ENCODE measurements around the gene DCX. TPM values are rescaled to one million over a fixed set of nuclear protein-coding genes. Genes with fewer than 3 reads are reported as not detected.

The DCX gene
- total RNA-seq, 1 experiment from 2014 or later: 0.13 TPM

GRCh38 chrX:111322231-111322855 is 89.6 kb downstream of the DCX start:
- no TSS peak for BruUV-seq (replicated peaks)
- CTCF ChIA-PET: no interaction called here

DNA sequence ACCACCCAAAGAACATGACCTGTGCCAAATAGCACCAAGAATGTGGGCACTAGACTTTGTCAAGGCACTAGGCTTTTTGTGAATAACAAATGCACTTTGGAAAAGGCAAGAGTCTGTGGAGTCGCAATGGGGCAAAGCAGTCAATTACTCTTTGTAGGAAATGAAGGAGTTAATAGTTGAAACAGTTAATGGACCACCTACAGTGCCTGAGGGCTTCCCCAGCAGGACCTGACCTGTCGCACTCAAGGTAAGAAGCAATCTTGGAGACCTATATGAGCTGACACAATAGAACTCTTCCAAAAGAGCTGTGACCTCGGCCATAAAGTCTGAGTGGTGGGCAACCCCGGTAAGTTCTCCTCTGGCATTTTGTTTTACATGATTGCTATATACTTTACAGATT is 92.5 kb downstream of the DCX start:
- BruUV-seq (replicated peaks): no TSS peak
- CTCF ChIA-PET: no interaction called here
- Histone ChIP-seq H3K9me3 (ENCODE audit: control insufficient read depth, insufficient read depth, low read depth, low read length) (no peaks in the 10 kb centered on the region), H3K4me3 (ENCODE audit: low read depth in 2 of 2, low read length in 2 of 2) (no peak overlapping the region), H3K27me3 (ENCODE audit: control insufficient read depth, insufficient read depth, low read length) (no peaks in the 10 kb centered on the region), H3K36me3 (ENCODE audit: control insufficient read depth, insufficient read depth, low read length) (no peaks in the 10 kb centered on the region), H3K4me1 (ENCODE audit: control insufficient read depth, insufficient read depth, low read length) (no peaks in the 10 kb centered on the region), H3K27ac (ENCODE audit: low read length) (no peak overlapping the region)
- DNase-seq (ENCODE audit: low read depth, low spot score) (no peak), ATAC-seq (no peak)
- TF ChIP-seq CTCF (IDR thresholded peaks at IDR 0.05) (no peak), POLR2AphosphoS5 (IDR thresholded peaks at IDR 0.05; ENCODE audit: low read depth, low read length) (no peak), REST (IDR thresholded peaks at IDR 0.05; ENCODE audit: insufficient read depth in 1 of 2, low read depth in 2 of 2, low read length in 1 of 2) (no peak), SIN3A (IDR thresholded peaks at IDR 0.05; ENCODE audit: borderline replicate concordance, insufficient read depth, low read depth, low read length) (no peak), TCF7L2 (IDR thresholded peaks at IDR 0.05; ENCODE audit: low read depth, low read length) (no peak)
- POLR2A ChIA-PET: no interaction called here
- in situ Hi-C loops (cut with HindIII; ENCODE audit: low pct_unique_long_range_greater_than_20kb, low sequenced_read_pairs): no loop called here
- intact Hi-C loops (cut with micrococcal nuclease; ENCODE audit: unreplicated experiment): no loop called here

More at GRCh38 chrX:111322231-111322855, 89.6 kb downstream of the DCX start:
- in situ Hi-C loops (cut with HindIII; ENCODE audit: low pct_unique_long_range_greater_than_20kb, low sequenced_read_pairs) (no loop called here), intact Hi-C loops (cut with micrococcal nuclease; ENCODE audit: unreplicated experiment) (no loop called here)
- no peak overlapping the region for H3K27ac ChIP-seq (ENCODE audit: low read length)
- DNase-seq (ENCODE audit: low read depth, low spot score) (no peak), ATAC-seq (no peak)
- no peaks in the 10 kb centered on the region for H3K4me1 ChIP-seq (ENCODE audit: control insufficient read depth, insufficient read depth, low read length)
- POLR2A ChIA-PET: no interaction called here
- H3K4me3 ChIP-seq (ENCODE audit: low read depth in 2 of 2, low read length in 2 of 2): no peak overlapping the region
- H3K36me3 ChIP-seq (ENCODE audit: control insufficient read depth, insufficient read depth, low read length): no peaks in the 10 kb centered on the region
- H3K9me3 ChIP-seq (ENCODE audit: control insufficient read depth, insufficient read depth, low read depth, low read length): no peaks in the 10 kb centered on the region
- no peaks in the 10 kb centered on the region for H3K27me3 ChIP-seq (ENCODE audit: control insufficient read depth, insufficient read depth, low read length)
- no peak for TF ChIP-seq POLR2AphosphoS5 (IDR thresholded peaks at IDR 0.05; ENCODE audit: low read depth, low read length)
- no peak for TF ChIP-seq TCF7L2 (IDR thresholded peaks at IDR 0.05; ENCODE audit: low read depth, low read length)
- no peak for TF ChIP-seq CTCF (IDR thresholded peaks at IDR 0.05)
- TF ChIP-seq SIN3A (IDR thresholded peaks at IDR 0.05; ENCODE audit: borderline replicate concordance, insufficient read depth, low read depth, low read length): no peak
- no peak for TF ChIP-seq REST (IDR thresholded peaks at IDR 0.05; ENCODE audit: insufficient read depth in 1 of 2, low read depth in 2 of 2, low read length in 1 of 2)

Data from Panc1 (cell line).